ENCODE data around the gene PLCXD3. TPM values are rescaled to one million over a fixed set of nuclear protein-coding genes. Genes with fewer than 3 reads are reported as not detected.

Gene PLCXD3
- total RNA-seq, 1 donor from 2014 or later = 7.2 TPM

- H3K36me3 ChIP-seq = no peaks in the 10 kb centered on the region
- intact Hi-C loops (cut with DNase I) = no loop called here
- H3K9me3 ChIP-seq = no peaks in the 10 kb centered on the region
- no peak overlapping the region for H3K4me3 ChIP-seq
- no peaks in the 10 kb centered on the region for H3K27me3 ChIP-seq
- H3K27ac ChIP-seq = no peak overlapping the region
- H3K4me1 ChIP-seq = no peaks in the 10 kb centered on the region
- TF ChIP-seq, protein P1, sequence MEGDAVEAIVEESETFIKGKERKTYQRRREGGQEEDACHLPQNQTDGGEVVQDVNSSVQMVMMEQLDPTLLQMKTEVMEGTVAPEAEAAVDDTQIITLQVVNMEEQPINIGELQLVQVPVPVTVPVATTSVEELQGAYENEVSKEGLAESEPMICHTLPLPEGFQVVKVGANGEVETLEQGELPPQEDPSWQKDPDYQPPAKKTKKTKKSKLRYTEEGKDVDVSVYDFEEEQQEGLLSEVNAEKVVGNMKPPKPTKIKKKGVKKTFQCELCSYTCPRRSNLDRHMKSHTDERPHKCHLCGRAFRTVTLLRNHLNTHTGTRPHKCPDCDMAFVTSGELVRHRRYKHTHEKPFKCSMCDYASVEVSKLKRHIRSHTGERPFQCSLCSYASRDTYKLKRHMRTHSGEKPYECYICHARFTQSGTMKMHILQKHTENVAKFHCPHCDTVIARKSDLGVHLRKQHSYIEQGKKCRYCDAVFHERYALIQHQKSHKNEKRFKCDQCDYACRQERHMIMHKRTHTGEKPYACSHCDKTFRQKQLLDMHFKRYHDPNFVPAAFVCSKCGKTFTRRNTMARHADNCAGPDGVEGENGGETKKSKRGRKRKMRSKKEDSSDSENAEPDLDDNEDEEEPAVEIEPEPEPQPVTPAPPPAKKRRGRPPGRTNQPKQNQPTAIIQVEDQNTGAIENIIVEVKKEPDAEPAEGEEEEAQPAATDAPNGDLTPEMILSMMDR (IDR thresholded peaks at IDR 0.05) = no peak
- DNase-seq (ENCODE audit: low spot score in 2 of 2) = no peak
Measured at GRCh38 chr5:41266377-41266776, 244.0 kb downstream of the PLCXD3 start.

- H3K9me3 ChIP-seq = no peaks in the 10 kb centered on the region
- TF ChIP-seq, protein P1 (IDR thresholded peaks at IDR 0.05) = no peak
- H3K4me1 ChIP-seq = no peaks in the 10 kb centered on the region
- H3K27me3 ChIP-seq = no peaks in the 10 kb centered on the region
- intact Hi-C loops (cut with DNase I) = no loop called here
- no peak overlapping the region for H3K27ac ChIP-seq
- H3K4me3 ChIP-seq = no peak overlapping the region
- H3K36me3 ChIP-seq = no peaks in the 10 kb centered on the region
- no peak for DNase-seq (ENCODE audit: low spot score in 2 of 2)
Measured at GRCh38 chr5:41264019-41264418, 246.4 kb downstream of the PLCXD3 start.

- H3K4me3 ChIP-seq = no peak overlapping the region
- no peaks in the 10 kb centered on the region for H3K4me1 ChIP-seq
- H3K36me3 ChIP-seq = no peaks in the 10 kb centered on the region
- no peak for DNase-seq (ENCODE audit: low spot score in 2 of 2)
- TF ChIP-seq, protein P1 (IDR thresholded peaks at IDR 0.05) = no peak
- no peaks in the 10 kb centered on the region for H3K9me3 ChIP-seq
- no peak overlapping the region for H3K27ac ChIP-seq
- intact Hi-C loops (cut with DNase I) = no loop called here
- no peaks in the 10 kb centered on the region for H3K27me3 ChIP-seq
Measured at GRCh38 chr5:41263335-41263734, 247.1 kb downstream of the PLCXD3 start.

All from ascending aorta (tissue), 2 donors.